RCC 7860 (cell line): Measurements from ENCODE around the gene DOCK10.
"Not testable (repeated sequence)": the region's sequence is repeated elsewhere in the genome, so short reads cannot be mapped to it uniquely, and the experiment has no call there.

Source experiments
- DNase-seq: peaks from one replicate; pipeline ENCODE4 v3.0.0-alpha.2; 2015; ENCODE audit warnings: low spot score
- FAIRE-seq: peaks from 2 replicates; lab custom pipeline; 2012; peaks lifted over from hg19 to GRCh38; lab: Jason Lieb, UNC

DOCK10 gene

DNA sequence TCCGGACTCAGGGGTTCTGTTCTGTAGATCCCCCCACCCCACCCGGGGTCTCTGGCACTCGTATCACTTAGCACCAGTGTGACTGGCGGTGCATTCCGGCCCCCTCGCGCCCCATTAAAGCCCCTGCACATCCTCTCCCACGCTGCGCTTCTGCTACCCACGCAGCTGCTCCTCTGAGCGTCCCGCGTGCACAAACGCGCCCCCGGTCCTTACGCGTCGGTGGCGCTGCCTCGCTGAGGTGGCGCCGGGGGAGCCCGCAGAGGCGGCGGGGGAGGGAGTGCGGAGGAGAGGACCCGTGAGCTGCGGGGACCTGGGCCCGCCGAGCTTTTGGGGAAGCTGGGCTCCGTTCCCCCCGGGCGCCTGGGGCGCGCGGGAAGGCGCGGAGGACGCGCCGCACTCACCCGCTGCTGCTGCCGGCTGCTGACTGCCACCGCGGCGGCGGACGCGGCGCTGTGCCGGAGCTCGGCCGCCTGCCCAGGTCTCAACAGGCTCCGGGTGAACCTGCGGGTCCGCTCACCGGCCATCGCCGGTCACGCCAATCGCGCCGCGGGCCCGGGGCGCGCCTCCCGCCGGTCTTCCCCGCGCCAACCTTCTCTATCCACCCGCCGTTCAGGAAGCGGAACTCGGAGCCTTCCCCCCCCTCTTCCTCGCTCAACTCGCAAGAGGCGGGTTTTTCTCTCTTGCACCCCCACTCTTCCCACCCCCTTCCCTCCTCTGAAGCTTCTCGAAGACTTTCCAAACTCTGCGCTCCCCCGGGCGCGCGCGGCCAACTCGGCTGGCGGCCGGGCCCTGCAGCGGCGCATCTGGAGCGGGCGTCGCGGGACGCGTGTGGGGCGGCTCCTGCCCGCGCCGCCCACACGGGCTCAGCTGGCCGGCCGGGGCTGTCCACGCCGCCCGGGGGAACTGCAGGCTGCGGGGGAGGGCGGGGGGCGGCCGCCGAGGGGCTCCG, at the start of gene DOCK10:
DOCK10 (minus strand) TSS at position 618 of the 949 bp plus-strand sequence; CDS start at position 524, 94 bp downstream.
- FAIRE-seq (no peak), DNase-seq (peak; percentile 18)

DNA sequence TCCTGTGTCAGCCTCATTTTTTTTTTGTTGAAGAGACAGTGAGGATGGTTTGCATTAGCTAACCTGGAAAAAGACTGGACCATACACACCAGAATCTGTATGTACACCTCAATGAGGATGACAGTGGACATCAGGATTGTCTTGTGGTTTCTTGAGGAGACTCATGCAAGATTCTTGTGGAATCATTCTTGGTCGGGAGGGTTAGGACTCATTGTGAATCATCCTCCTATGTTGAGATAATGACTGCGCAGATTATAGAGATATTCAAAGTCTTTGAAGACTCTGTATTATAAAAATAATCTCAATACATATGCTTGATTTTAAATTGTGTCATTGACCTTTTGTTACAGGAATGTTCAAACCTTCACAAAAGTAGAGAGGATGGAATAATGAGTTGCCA, 49.1 kb upstream of the DOCK10 start:
- peak; percentile 96 for DNase-seq

DNA sequence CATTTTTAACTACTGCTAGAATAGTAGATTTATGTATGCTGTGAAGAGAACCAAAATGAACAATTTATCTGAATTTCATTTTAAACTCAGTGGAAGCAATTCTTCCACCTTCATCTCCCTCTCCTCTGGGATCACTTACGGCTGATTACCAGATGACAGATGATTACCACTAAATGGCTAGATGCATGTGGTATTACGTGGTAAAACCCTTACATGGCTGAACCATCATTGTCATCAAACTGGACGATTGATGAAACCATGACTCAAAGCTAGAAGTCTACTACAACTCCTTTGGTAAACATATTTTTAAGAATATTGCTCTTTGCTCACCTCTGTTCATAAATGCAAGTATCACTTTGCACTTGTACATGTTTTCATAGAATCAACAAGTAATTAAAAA, 48.5 kb upstream of the DOCK10 start:
- DNase-seq, result peak; percentile 71
- FAIRE-seq, result no peak

More for the DNA sequence above, 49.1 kb upstream of the DOCK10 start:
- peak; percentile 99 for FAIRE-seq

DNA sequence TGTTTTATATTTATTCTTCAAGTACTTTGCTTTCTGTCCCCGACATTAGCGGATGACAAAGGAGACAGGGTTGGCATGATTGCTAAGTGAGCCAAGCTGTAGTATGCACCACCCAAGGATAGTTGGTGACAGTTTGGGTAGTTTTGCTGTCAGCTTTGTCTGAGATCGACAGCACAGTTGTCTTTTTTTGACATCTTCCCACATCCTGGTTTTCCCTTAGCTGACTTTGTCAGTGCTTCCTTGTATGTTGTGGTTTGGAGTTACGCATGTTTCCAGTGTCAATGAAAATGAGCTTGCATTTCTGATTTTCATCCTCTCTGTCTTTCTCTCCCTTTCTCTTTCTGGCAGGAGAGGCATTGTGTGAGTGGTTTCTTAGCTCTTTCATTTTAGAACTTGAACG, 44.6 kb upstream of the DOCK10 start:
- FAIRE-seq (no peak), DNase-seq (no peak)

DNA sequence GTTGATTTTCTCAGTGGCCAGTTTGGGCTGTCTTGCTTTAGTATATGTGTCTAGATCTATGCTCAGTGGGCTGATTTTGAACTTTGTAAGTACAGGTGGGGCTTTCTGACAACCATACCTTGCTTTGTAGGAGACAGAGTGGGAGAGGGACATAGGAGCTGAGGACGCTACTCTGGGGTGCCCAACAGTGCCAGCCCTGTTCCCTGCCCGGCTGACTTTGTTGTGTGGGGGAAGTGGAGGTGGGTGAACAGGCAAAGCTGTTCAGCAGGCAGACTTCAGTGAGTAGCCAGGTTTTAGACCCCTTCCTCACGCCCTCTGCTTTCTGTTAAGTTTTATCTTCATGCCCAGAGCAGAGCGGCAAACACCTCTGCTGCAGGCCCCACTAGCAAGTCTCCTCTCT, 44.2 kb upstream of the DOCK10 start:
- DNase-seq (no peak), FAIRE-seq (no peak)

DNA sequence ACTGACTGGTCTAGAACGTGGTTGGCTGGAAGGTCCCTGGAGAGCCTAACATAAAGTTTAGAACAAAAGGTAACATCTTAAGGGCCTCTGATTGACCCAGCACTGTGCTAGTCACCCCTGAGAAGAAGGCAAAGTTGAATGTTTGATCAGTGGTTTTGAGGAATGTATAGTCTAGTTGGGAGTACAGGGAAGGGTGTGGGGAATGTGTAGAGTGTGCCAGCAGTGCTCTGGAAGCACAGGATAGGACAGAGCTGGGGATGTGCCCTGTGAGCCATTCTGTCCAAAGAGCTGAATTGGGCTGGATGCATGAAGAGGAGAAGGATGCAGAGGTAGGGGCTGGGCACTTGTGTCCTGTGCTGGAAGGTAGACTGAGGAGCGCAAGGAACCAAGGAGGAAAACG, 41.0 kb upstream of the DOCK10 start:
- DNase-seq (no peak), FAIRE-seq (no peak)

DNA sequence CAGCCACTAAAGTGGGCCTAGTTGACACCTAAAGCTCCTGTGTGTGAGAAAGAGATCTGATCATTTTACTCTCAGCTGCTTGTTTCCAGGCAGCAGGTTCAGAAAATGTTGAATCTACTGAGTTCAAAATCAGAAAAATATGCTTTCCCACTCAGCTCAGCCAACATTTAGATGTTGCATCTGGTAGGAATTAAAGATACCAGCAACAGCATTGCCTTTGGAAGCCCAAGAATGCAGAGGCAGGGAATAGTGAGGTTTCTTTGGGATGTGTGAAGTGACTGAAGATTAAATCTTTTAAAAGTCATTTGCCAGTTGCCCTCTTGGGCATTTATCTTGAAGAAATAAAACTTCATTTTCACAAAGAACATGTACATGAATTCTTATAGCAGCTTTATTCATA, 33.9 kb upstream of the DOCK10 start:
- FAIRE-seq (no peak), DNase-seq (no peak)

DNA sequence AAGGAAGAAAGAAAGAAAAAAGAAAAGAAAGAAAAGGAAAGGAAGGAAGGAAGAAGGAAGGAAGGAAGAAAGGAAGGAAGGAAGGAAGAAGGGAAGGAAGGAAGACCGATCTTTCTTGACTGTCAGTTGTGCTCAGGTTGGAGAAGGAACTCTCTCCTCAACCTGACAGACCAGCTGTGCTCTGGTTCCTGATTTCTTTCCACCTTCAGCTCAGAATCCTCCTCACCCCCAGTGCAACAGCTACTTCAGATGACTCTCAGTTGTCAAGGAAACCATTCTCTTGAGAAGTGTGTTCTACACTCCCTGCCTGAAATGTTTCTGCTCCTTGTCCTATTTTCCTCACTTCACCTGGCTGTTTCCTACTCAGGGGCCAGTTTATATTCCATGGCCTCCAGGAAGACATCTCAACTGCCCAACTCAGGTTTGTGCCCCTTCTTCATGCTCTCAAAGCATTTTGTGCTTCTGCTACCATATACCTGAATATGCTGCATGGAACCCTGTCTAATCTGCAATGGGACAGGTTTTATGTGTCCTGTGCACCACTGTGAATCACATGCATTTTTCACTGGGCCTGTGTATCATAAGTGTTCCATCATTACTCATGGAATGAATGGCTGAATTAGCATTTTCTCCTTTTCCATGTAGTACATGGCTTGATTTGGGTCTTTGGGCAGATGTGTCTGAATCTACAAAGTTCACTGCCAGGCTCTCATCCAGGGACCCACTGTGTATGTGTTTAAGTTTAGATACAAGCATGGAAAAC, 32.8 kb upstream of the DOCK10 start:
- no peak for FAIRE-seq
- DNase-seq, result no peak

DNA sequence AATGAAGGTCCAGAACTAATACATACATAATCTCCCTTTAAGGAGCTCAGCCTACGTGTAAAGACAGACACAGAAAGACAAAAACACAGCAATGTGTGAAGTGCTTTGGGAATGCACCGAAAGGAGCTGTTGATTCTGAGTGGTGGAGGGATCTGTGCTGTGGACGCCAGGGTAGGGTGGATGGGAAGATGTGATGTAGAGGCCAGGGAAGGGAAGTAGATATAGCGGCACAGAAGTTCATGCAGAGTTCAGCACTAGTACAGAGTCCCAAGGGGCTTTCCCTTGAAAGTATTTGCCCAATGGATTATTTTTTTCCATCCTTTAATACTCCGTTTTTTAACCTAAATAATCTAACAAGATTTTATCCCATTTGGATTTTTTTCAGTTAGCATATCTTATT, 32.1 kb upstream of the DOCK10 start:
- DNase-seq, result no peak
- FAIRE-seq, result no peak

DNA sequence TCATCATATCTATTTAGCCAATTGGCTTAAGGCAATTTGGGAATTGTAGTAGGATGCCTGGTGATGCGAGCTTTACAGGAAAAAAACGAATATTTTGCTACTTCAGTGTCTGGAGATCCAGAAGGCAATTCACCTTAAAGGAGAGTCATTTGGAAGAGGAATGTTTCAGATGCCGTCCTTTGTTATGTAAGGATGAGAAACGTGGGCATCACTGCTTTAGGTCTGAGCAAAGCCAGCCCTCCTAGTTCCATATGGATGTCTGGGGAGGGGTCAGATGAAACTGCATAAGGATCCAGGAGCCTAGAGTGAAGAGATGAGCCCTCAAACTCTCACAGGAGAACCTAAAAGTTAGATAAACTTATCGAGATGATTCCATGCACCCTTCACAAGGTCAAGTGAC, 30.9 kb upstream of the DOCK10 start:
- FAIRE-seq, result no peak

DNA sequence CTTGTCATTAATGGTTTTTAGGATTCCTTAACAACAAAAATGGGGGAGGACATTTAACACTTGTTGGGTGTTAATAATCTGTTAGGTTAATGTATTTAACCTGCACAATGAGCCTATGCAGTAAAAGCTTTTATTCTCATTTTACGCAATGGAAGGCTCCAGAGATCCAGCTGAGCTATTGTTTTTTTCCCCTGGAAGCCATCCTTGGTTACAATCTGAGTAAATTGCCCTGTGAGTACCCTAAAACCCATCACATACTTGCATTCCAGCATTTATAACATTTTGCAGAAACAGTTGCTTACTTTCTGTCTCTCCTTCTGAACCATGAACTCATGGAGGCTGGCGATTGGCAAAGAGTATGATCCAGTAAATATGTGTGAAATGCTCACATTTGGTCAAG, 30.2 kb upstream of the DOCK10 start:
- DNase-seq (no peak), FAIRE-seq (no peak)

More for the DNA sequence above, 30.9 kb upstream of the DOCK10 start:
- no peak for DNase-seq

DNA sequence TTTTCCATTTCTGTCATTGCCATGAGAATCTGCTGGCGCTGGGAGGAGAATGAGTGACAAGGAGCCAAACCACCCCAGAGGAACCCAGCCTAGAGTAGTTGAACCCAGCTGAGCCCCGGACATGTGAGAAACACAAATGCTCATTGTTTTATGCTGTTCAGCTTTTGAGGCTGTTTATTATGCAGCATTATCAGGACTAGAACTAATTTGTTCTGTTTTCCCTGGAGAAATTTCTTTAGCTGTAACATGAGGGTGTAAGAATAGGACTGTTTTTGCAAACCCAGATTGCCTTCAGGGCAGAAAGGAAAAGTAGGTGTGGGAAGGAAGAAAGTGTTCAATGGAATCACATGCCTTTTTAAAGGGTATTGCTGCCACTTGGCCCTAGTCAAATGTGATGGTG, 28.5 kb upstream of the DOCK10 start:
- FAIRE-seq (no peak), DNase-seq (no peak)

DNA sequence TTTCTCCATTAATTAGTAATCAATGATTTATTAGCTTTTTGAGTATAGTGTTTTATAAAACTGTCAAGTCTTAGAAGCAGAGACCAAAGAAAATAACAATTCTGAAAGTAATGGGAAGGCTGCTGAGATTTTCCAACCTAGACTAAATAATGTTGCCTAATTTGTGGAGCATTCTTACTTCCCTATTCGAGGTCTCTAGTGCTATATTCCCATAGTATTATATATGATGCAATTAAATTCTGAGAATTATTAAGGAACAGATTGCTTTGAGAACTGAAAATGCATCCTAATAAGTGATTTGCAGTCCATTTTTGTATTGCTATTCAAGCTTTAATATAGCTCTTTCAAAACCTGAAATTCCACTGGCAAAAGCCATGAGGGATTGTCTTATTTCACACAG, 27.7 kb upstream of the DOCK10 start:
- DNase-seq (no peak), FAIRE-seq (no peak)

DNA sequence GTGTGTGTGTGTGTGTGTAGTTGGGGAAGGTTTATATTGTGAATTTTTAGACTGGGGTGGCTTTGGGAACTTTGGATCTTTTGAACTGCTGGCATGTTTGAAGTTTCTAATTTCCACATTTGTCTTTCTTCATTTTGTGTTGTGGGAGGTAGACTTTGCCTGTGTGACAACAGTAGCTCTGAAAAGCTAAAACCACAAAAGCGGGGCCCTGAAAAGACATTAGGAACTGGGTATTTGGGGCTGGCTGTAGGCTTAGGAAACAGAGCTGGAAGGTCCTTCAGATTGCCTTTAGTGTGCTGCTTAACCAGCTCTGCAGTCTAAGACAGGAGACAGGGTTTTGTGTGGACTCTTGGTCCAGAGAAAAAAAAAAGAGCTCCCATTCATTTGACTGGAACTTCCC, 27.2 kb upstream of the DOCK10 start:
- FAIRE-seq, result no peak

DNA sequence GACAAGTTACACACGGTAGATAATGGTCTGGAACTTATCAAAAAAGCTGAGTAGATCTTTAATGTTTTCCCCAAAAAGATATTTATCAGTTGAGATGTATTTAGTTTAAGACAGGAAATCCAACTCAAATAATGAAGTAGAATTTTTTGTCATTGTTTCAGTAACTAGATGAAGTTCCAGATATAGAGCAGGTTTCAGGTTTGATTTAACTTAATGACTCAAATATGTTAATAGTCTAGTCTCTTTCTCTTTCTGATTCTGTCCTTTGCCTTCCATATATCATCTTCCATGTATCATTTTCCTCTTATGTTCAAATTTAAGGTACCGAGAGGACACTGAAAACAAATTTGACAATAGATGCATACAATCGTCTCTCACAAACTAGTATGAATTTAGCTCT, 23.6 kb upstream of the DOCK10 start:
- DNase-seq (no peak), FAIRE-seq (no peak)

More for the DNA sequence above, 27.2 kb upstream of the DOCK10 start:
- no peak for DNase-seq

DNA sequence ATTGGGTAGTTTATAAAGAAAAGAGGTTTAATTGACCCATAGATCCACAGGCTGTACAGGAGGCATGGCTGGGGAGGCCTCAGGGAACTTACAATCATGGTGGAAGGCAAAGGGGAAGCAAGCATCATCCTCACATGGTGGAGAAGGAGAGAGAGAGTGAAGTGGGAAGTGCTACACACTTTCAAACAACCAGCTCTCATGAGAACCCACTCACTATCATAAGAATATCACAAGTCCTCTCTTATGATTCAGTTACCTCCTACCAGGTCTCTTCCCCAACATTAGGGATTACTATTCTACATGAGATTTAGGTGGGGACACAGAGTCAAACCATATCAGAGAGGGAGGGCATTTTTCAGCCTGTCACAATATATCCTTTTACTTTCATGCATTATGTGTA, 22.7 kb upstream of the DOCK10 start:
- DNase-seq, result no peak
- no peak for FAIRE-seq

DNA sequence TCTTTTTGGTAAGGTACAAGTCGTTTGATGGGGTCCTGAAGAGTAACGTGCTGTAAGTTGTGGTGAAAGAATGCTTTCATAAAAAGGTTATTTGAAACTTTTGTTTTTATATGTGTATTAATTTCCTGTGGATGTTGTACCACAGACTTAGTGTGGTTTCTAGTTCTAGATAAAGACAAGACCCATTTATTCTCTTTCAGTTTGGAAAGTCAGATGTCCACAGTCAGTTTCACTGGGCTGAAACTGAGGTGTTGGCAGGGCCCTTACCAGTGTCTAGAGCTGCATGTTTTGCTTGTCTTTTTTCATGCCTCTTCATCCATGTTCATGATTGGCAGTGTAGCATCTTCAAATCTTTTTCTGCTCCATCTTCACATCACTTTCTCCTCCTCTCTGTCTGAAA, 22.1 kb upstream of the DOCK10 start:
- no peak for FAIRE-seq
- no peak for DNase-seq

DNA sequence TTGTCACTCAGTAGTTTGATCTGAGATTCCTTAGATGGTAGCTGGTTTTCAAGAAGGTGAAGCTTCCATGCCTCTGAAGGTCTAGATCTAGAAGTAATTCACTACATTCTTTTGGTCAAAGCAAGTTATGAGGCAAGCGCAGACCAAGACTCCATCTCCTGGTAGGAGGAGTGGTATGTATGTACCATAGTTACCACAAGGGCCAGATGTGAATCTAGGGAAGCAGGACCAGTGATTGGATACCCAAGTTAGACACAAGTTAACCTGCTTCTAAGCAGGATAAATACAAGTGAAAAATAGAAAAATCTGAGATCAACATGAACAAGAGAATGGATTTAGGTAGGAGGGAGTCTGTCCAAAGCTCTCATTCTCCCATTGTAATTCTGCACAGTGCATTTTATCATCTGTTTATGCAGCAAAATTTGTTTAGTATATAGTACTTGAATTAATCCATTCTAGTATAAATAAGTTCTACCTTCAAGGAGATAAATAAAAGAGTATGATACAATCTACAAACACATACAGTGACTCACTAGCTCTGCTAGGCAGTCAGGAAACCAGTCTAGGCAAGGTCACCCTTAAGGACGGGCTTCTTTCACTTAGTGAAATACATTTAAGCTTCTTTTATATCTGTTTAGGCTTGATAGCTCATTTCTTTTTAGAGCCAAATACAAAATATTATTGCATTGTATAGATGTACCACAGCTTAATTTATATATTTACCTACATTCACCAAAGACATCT, 14.2 kb upstream of the DOCK10 start:
- no peak for DNase-seq
- no peak for FAIRE-seq

DNA sequence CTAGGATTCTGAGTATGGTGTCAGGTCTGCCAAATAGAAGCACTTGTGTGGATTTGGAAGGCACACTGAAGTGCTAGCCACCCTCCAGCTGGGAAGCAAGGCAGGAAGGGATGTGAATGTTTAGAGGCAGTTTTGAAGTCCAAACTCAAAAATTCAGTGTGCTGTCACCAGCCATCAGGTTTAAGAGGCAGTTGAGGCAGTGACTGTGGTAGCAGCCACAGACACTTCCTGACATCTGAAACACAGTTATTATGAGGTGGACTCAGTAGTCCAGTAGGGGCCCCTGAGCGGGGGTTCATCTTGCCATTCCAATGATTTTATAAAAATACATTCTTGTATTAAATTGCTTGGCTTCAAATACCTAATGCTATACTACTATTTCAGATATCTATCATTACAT, 13.4 kb upstream of the DOCK10 start:
- FAIRE-seq (no peak), DNase-seq (no peak)

DNA sequence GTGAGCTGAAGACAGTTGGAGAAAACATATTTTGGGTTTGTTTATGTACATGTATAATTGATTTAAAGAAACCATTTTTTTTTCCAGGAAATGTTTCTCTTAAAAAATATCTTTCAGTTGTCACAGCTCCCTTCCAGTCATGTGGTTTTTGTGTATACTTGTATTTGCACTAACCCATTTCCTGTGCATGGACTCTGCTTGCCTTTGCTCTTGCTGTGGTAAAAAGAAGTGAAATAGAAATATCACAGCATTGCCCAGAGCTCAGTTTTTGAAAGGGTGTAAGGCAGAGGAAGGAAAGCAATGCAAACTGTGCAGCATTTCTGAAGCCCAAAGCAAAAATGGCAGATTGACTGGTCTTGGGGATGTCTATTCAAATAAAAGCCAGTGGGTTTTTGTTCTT, 10.4 kb upstream of the DOCK10 start:
- no peak for DNase-seq
- FAIRE-seq, result no peak

DNA sequence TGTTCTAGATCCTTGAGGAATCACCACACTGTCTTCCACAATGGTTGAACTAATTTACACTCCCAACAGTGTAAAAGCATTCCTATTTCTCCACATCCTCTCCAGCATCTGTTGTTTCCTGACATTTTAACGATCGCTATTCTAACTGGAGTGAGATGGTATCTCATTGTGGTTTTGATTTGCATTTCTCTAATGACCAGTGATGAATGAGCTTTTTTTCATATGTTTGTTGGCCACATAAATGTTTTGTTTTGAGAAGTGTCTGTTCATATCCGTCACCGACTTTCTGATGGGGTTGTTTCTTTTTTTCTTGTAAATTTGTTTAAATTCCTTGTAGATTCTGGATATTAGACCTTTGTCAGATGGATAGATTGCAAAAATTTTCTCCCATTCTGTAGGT, 5.2 kb upstream of the DOCK10 start:
- FAIRE-seq, DNase-seq: not testable (repeated sequence)
